Choroid plexus epithelial cell (primary cell): ENCODE results near the gene SEMA3D.

Source experiments
- DNase-seq: peaks from one replicate; pipeline ENCODE4 v3.0.0-alpha.2; 2010; ENCODE audit warnings: low read depth
- H3K4me3 ChIP-seq: 2 replicates; pipeline ENCODE4 v1.5.1; 2011; ENCODE audit warnings: low read depth, mild to moderate bottlenecking, control low read depth, low read length, moderate library complexity
- TF ChIP-seq, protein P1 (sequence below): conservative IDR thresholded peaks from 2 replicates; pipeline ENCODE4 v1.5.1; 2011; ENCODE audit warnings: low read depth, mild to moderate bottlenecking, control low read depth, inconsistent platforms, low read length, moderate library complexity

SEMA3D gene

GRCh38 chr7:85016286-85016685, 170.6 kb downstream of the SEMA3D start:
- no peak for DNase-seq
- TF ChIP-seq, protein P1, sequence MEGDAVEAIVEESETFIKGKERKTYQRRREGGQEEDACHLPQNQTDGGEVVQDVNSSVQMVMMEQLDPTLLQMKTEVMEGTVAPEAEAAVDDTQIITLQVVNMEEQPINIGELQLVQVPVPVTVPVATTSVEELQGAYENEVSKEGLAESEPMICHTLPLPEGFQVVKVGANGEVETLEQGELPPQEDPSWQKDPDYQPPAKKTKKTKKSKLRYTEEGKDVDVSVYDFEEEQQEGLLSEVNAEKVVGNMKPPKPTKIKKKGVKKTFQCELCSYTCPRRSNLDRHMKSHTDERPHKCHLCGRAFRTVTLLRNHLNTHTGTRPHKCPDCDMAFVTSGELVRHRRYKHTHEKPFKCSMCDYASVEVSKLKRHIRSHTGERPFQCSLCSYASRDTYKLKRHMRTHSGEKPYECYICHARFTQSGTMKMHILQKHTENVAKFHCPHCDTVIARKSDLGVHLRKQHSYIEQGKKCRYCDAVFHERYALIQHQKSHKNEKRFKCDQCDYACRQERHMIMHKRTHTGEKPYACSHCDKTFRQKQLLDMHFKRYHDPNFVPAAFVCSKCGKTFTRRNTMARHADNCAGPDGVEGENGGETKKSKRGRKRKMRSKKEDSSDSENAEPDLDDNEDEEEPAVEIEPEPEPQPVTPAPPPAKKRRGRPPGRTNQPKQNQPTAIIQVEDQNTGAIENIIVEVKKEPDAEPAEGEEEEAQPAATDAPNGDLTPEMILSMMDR: no peak
- H3K4me3 ChIP-seq: no peak overlapping the region

GRCh38 chr7:85014936-85015660, 171.8 kb downstream of the SEMA3D start:
- H3K4me3 ChIP-seq: no peak overlapping the region
- TF ChIP-seq, protein P1: peak; percentile 20
- DNase-seq: peak; percentile 54

DNA sequence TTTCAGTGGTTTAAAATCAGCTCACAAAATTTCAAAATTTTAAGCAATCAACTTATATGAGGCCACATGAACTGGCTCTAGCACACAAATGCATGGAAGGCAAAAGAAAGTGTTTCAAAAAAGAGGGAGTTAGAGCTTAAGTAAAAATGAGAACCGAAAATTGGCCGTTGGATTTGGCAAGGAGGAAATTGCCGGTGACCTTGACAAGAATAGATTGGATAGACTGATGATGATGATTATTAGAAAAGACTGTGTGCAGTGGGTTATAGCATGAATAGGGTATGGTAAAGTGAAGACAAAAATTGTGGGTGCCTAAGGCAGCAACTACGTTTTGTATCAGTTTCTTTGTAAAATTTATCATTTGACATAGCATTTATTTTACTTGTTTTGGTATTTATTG, 175.7 kb downstream of the SEMA3D start:
- no peak overlapping the region for H3K4me3 ChIP-seq
- no peak for DNase-seq
- TF ChIP-seq, protein P1: no peak

DNA sequence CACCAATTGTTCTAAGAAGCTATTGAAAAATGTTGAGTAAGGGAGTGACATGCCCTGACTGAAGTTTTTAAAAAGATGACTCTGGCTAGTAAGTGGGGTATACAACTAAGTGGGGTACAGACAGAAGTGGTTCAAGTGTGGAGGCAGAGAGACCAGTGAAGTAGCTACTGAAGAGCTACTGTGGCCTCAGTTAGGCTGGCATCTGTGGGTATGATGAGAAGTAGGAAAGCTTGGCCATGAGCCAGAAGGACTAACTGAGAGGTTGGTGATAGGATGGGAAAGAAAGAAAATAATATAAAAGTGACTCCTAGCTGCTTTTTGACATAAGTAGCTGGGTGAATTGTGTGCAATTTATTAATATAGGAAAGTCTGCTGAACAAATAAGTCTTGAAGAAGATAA, 176.6 kb downstream of the SEMA3D start:
- TF ChIP-seq, protein P1: no peak
- H3K4me3 ChIP-seq: no peak overlapping the region
- DNase-seq: no peak

DNA sequence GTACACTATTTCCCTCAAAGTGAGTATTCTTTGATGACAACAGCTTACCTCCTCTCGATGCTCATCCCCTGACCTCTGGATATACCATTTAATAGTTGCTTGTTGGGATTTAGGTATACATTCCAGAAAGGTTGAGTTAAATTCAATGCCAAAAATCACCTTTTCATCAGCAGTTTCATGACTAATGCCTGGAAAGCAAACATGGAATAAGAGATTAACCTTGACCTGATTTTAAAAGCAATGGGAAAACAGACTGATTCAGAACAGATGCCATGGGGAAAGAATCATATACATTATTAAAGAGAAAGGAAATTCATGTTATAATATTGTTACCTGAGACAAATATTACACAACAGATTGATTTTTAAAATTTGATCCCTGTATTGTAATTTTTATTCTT, 180.1 kb downstream of the SEMA3D start:
- TF ChIP-seq, protein P1: no peak
- DNase-seq: no peak
- H3K4me3 ChIP-seq: no peak overlapping the region

GRCh38 chr7:85004402-85004801, 182.5 kb downstream of the SEMA3D start:
- DNase-seq: peak; percentile 84
- H3K4me3 ChIP-seq: no peak overlapping the region
- TF ChIP-seq, protein P1: no peak
